Keratinocyte (primary cell): Measurements from ENCODE around the gene SGIP1. TPM values are rescaled to one million over a fixed set of nuclear protein-coding genes. Genes with fewer than 3 reads are reported as not detected.

Experiments used
- DNase-seq: peaks from one replicate; pipeline ENCODE4 v3.0.0-alpha.2; 2011; ENCODE audit warnings: low read depth, missing footprints, low spot score
- FAIRE-seq: peaks from 2 replicates; lab custom pipeline; 2011; peaks lifted over from hg19 to GRCh38; lab: Jason Lieb, UNC
- H2AFZ ChIP-seq: 2 replicates; pipeline ENCODE4 v1.6.0; 2012; ENCODE audit warnings: low read length, control low read depth, inconsistent platforms; ENCODE audit not compliant: control insufficient read depth
- H3K27ac ChIP-seq: 2 replicates; pipeline ENCODE4 v1.5.1; 2011; ENCODE audit warnings: low read length; ENCODE audit not compliant: control insufficient read depth, insufficient read depth
- H3K27me3 ChIP-seq: 3 replicates; pipeline ENCODE4 v1.6.0; 2011; ENCODE audit warnings: low read length; ENCODE audit not compliant: control insufficient read depth, insufficient read depth; ENCODE audit errors: extremely low read depth
- H3K36me3 ChIP-seq, 2 experiments: 2 replicates in 1 of 2; 3 replicates in 1 of 2; pipeline ENCODE4 v1.5.1; 2011; ENCODE audit warnings: low read length in 2 of 2, mild to moderate bottlenecking in 1 of 2; ENCODE audit not compliant: control insufficient read depth in 2 of 2, insufficient read depth in 2 of 2; ENCODE audit errors: extremely low read depth in 1 of 2
- H3K4me1 ChIP-seq: 3 replicates; pipeline ENCODE4 v1.5.1; 2011; ENCODE audit warnings: low read length; ENCODE audit not compliant: control insufficient read depth, insufficient read depth; ENCODE audit errors: extremely low read depth
- H3K4me2 ChIP-seq: 3 replicates; pipeline ENCODE4 v1.6.0; 2011; ENCODE audit warnings: low read depth, low read length; ENCODE audit not compliant: control insufficient read depth, insufficient read depth; ENCODE audit errors: extremely low read depth
- H3K4me3 ChIP-seq, 3 experiments: fragments of 200-600 bp in 1 of 3; sonication (generic) in 1 of 3; 2 replicates in 2 of 3; 3 replicates in 1 of 3; pipeline ENCODE4 v1.5.1; 2011 to 2016; ENCODE audit warnings: low read length in 3 of 3, mild to moderate bottlenecking in 3 of 3, control low read depth in 2 of 3, inconsistent platforms in 1 of 3, low read depth in 1 of 3, mixed read lengths in 1 of 3, mixed run types in 1 of 3, moderate library complexity in 1 of 3; ENCODE audit not compliant: control insufficient read depth in 2 of 3, insufficient read depth in 2 of 3; ENCODE audit errors: extremely low read depth in 1 of 3
- H3K79me2 ChIP-seq: 2 replicates; pipeline ENCODE4 v1.6.0; 2012; ENCODE audit warnings: low read length; ENCODE audit not compliant: control insufficient read depth, insufficient read depth
- H3K9ac ChIP-seq: 3 replicates; pipeline ENCODE4 v1.6.0; 2011; ENCODE audit warnings: low read length; ENCODE audit not compliant: control insufficient read depth, insufficient read depth; ENCODE audit errors: extremely low read depth
- H3K9me1 ChIP-seq: 3 replicates; pipeline ENCODE4 v1.6.0; 2011; ENCODE audit warnings: low read length; ENCODE audit not compliant: control insufficient read depth, insufficient read depth; ENCODE audit errors: extremely low read depth
- H3K9me3 ChIP-seq: 2 replicates; pipeline ENCODE4 v1.5.1; 2012; ENCODE audit warnings: low read depth, low read length; ENCODE audit not compliant: control insufficient read depth
- H4K20me1 ChIP-seq: 3 replicates; pipeline ENCODE4 v1.6.0; 2011; ENCODE audit warnings: low read length; ENCODE audit not compliant: control insufficient read depth, insufficient read depth; ENCODE audit errors: extremely low read depth
- CTCF ChIP-seq, 3 experiments: IDR thresholded peaks in 1 of 3; conservative IDR thresholded peaks in 1 of 3; optimal IDR thresholded peaks in 1 of 3; 2 replicates in 2 of 3; 3 replicates in 1 of 3; pipeline versions ENCODE3 to v1.5.1; 2011; ENCODE audit warnings: low read length in 3 of 3, mild to moderate bottlenecking in 3 of 3, moderate library complexity in 2 of 3, control low read depth in 1 of 3, inconsistent platforms in 1 of 3; ENCODE audit not compliant: insufficient read depth in 2 of 3; ENCODE audit errors: extremely low read depth in 1 of 3
- EZH2 ChIP-seq: IDR thresholded peaks from one replicate; pipeline ENCODE4 v1.6.1; 2012; ENCODE audit warnings: inconsistent platforms, mild to moderate bottlenecking, low read length, moderate library complexity
- dilution Hi-C: fragments of 300-500 bp; cut with MboI; formaldehyde crosslinking; loops from one replicate; pipeline ENCODE4 v1.7.0; 2020; ENCODE audit warnings: low sequenced_read_pairs; ENCODE audit not compliant: extremely low pct_ligation_motif_present
- polyA plus RNA-seq, 5 experiments: library from polyadenylated mRNA; depleted of rRNA in 3 of 5; stranded (reverse) in 3 of 5; stranded (forward) in 1 of 5; unstranded in 1 of 5; fragments of >200 nt; gene quantifications; 1 replicate in 1 of 5; 2 replicates in 3 of 5; 3 replicates in 1 of 5; pipeline versions ENCODE4 v1.2.1 to v1.2.3, GENCODE V29; 2011 to 2012; ENCODE audit warnings: missing spikeins in 2 of 5, low read depth in 1 of 5, low replicate concordance in 1 of 5

Gene SGIP1
- polyA plus RNA-seq, 1 donor (not counting 4 experiments of a cell fraction or from before 2014, with no cell fraction given), result 0.05 TPM

DNA sequence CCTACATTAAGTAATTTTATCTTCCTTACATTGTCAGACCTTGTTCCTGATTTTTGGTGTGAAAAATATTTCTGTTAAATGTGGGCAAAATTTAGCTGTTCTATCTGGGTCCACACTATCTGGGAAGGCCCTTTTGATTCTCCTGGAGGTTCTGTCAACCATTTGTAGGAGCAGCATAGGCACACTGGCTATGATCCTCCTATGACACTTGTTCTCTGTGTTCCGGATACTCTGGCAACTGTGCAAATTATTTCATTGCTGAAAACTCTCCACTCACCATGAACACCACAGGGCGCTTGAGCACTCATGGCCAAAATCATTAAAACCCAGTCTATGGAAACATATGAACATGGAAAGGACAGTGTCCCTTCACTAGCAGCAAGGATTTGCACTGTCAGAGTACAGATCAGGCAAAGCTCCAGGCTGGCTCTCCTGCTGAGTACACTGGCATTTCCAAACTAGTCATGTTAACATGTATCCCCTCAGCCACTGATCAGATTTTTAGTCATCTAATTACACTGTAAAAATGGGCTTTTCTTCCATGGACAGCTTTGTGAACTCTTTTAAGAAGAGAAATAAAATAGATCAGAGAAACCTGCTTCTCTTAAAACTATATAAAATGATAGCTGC is 43.9 kb upstream of the SGIP1 start:
- H3K79me2 ChIP-seq, result no peaks in the 10 kb centered on the region
- no peak overlapping the region for H3K4me3 ChIP-seq
- no peaks in the 10 kb centered on the region for H3K36me3 ChIP-seq
- no peak for DNase-seq
- dilution Hi-C loops, result no loop called here
- no peak overlapping the region for H3K4me2 ChIP-seq
- H3K4me1 ChIP-seq, result peaks cover 8% of the 10 kb centered on the region
- H3K27ac ChIP-seq, result no peak overlapping the region
- no peak for FAIRE-seq
- TF ChIP-seq EZH2, result no peak
- TF ChIP-seq CTCF (optimal IDR thresholded peaks at IDR 0.05 in 1 of 3, IDR thresholded peaks at IDR 0.05 in 1 of 3, conservative IDR thresholded peaks at IDR 0.05 in 1 of 3; ENCODE audit: extremely low read depth in 1 of 3, insufficient read depth in 2 of 3, low read length in 3 of 3), result no peak
- H3K27me3 ChIP-seq, result no peaks in the 10 kb centered on the region
- H3K9ac ChIP-seq, result no peak overlapping the region
- H2AFZ ChIP-seq, result no peak overlapping the region
- no peaks in the 10 kb centered on the region for H3K9me3 ChIP-seq
- no peaks in the 10 kb centered on the region for H4K20me1 ChIP-seq
- H3K9me1 ChIP-seq, result no peaks in the 10 kb centered on the region

DNA sequence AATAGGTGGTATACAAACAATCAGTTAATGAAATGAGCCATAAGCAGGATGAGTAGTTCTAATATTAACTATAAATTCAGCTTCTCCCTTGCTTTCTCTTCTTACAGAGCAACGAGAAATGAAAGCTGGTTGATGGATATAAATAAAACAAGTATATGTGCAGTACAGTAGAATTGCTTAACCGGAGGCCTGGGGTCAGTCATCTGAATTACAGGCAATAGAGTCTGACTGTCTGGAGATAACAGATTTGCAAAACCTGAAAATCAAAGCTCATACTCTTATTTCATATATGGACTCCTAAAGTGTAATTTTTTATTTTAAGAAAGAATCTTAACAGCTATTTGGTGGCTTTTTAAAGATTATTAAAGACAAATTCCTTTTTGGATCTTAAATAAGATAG is 43.1 kb upstream of the SGIP1 start:
- no peak overlapping the region for H3K4me3 ChIP-seq

More for the DNA sequence above, 43.1 kb upstream of the SGIP1 start:
- dilution Hi-C loops, result no loop called here
- FAIRE-seq (no peak), DNase-seq (no peak)
- Histone ChIP-seq H4K20me1 (no peaks in the 10 kb centered on the region), H3K9me1 (no peaks in the 10 kb centered on the region), H3K27ac (no peak overlapping the region), H3K9me3 (no peaks in the 10 kb centered on the region), H3K27me3 (no peaks in the 10 kb centered on the region), H3K9ac (no peak overlapping the region), H3K4me1 (peaks cover 8% of the 10 kb centered on the region), H3K4me2 (no peak overlapping the region), H3K36me3 (no peaks in the 10 kb centered on the region), H3K79me2 (no peaks in the 10 kb centered on the region), H2AFZ (no peak overlapping the region)
- TF ChIP-seq CTCF (optimal IDR thresholded peaks at IDR 0.05 in 1 of 3, IDR thresholded peaks at IDR 0.05 in 1 of 3, conservative IDR thresholded peaks at IDR 0.05 in 1 of 3; ENCODE audit: extremely low read depth in 1 of 3, insufficient read depth in 2 of 3, low read length in 3 of 3) (no peak), EZH2 (no peak)
